ENCODE results near the gene NDUFAF3. TPM values are rescaled to one million over a fixed set of nuclear protein-coding genes. Genes with fewer than 3 reads are reported as not detected.

NDUFAF3 gene
- total and polyA plus RNA-seq, 2 experiments from 2014 or later: 49.9 to 118 TPM

GRCh38 chr3:49054344-49054862 lies 32.5 kb downstream of the NDUFAF3 start (continued):
- TF ChIP-seq ZNF462 (CRISPR knock-in tag; IDR thresholded peaks at IDR 0.05) (no peak), NANOG (IDR thresholded peaks at IDR 0.05; ENCODE audit: borderline replicate concordance) (no peak), JUNB (IDR thresholded peaks at IDR 0.05; ENCODE audit: unreplicated experiment) (no peak), STAT1 (IDR thresholded peaks at IDR 0.05; ENCODE audit: unreplicated experiment) (no peak), ZNF331 (CRISPR knock-in tag; IDR thresholded peaks at IDR 0.05; ENCODE audit: low read depth) (no peak), CREB1 (CRISPR knock-in tag; IDR thresholded peaks at IDR 0.05; ENCODE audit: low read depth) (no peak)

- H3K4me3 Mint-ChIP-seq: no peak overlapping the region
- Histone ChIP-seq H3K4me3 (no peak overlapping the region), H3K27me3 (ENCODE audit: insufficient read depth) (no peaks in the 10 kb centered on the region), H3K27ac (ENCODE audit: low read depth) (no peak overlapping the region), H4K20me1 (replicated peaks; ENCODE audit: insufficient read depth) (peaks cover 11% of the 10 kb centered on the region), H3K36me3 (ENCODE audit: insufficient read depth) (peaks cover 35% of the 10 kb centered on the region), H3K4me2 (no peak overlapping the region), H3F3A (replicated peaks; ENCODE audit: low read depth) (0 out of 2 replicates have a peak, but pooled peaks cover 2% of the 10 kb centered on the region), H3K9me2 (ENCODE audit: insufficient read depth) (no peaks in the 10 kb centered on the region), H3K79me2 (replicated peaks; ENCODE audit: insufficient read depth) (peaks cover 29% of the 10 kb centered on the region), H2AFZ (no peak overlapping the region), H3K4me1 (ENCODE audit: insufficient read depth) (no peaks in the 10 kb centered on the region)
- no peak overlapping the region for H3K27ac Mint-ChIP-seq
- peaks cover 65% of the 10 kb centered on the region for H3K36me3 Mint-ChIP-seq (ENCODE audit: low read depth)
- peaks cover 1% of the 10 kb centered on the region for H3K27me3 Mint-ChIP-seq (ENCODE audit: insufficient read depth, low read depth, poor library complexity)
- H3K9me3 Mint-ChIP-seq: no peaks in the 10 kb centered on the region
- DNase-seq (ENCODE audit: low spot score) (no peak), ATAC-seq (no peak)
- H3K4me1 Mint-ChIP-seq: no peaks in the 10 kb centered on the region
- no peak for TF ChIP-seq ZNF462 (CRISPR knock-in tag; IDR thresholded peaks at IDR 0.05)
- TF ChIP-seq NANOG (IDR thresholded peaks at IDR 0.05; ENCODE audit: borderline replicate concordance): no peak
- no peak for TF ChIP-seq ETS1 (IDR thresholded peaks at IDR 0.05)
- TF ChIP-seq STAT1 (IDR thresholded peaks at IDR 0.05; ENCODE audit: unreplicated experiment): no peak
Observed at GRCh38 chr3:49057268-49057667, 35.3 kb downstream of the NDUFAF3 start.
